K562 (cell line): ENCODE results near the gene PIGB. TPM values are rescaled to one million over a fixed set of nuclear protein-coding genes. Genes with fewer than 3 reads are reported as not detected.
A peak's percentile ranks its signal among the peaks of the same experiment; 100 is the strongest.

Experiments used
- KLF13 ChIP-seq: fragments of 450-650 bp; IDR thresholded peaks from 2 replicates; pipeline ENCODE4 v1.6.1; 2016; ENCODE audit warnings: missing genetic modification characterization, low read depth, mild to moderate bottlenecking, missing compliant biosample characterization, moderate library complexity, borderline replicate concordance
- ZSCAN29 ChIP-seq: fragments of 450-650 bp; IDR thresholded peaks from 2 replicates; pipeline ENCODE4 v1.6.1; 2017
- polyA plus RNA-seq, 8 experiments: library from polyadenylated mRNA; depleted of rRNA in 4 of 8; stranded (reverse) in 5 of 8; unstranded in 3 of 8; fragments of >200 nt; fragmentation: Nextera tagmentation in 2 of 8; fragmentation: Illumina TruSeq in 1 of 8; extraction: Ambion mirVana in 2 of 8; extraction: Trizol in 1 of 8; gene quantifications; 2 replicates each; pipeline versions ENCODE4 v1.2.1 to v1.2.3, GENCODE V29; 2011 to 2014; ENCODE audit warnings: inconsistent platforms in 1 of 8, missing spikeins in 1 of 8
- total RNA-seq, 7 experiments: library from RNA; depleted of rRNA in 6 of 7; stranded (reverse); fragments of >200 nt in 6 of 7; fragmentation: Illumina TruSeq in 2 of 7; extraction: Trizol in 2 of 7; gene quantifications; 2 replicates each; pipeline versions ENCODE4 v1.2.1 to v1.2.3, GENCODE V29; 2011 to 2021; ENCODE audit warnings: low replicate concordance in 1 of 7
- TF ChIP-seq, protein P1 (sequence below), 2 experiments: fragments of 450-650 bp; IDR thresholded peaks; 2 replicates each; pipeline ENCODE4 v1.6.1; 2016; ENCODE audit warnings: mild to moderate bottlenecking in 2 of 2, borderline replicate concordance in 1 of 2, low read depth in 1 of 2, moderate library complexity in 1 of 2
- TF ChIP-seq, protein P2 (sequence below): fragments of 200-800 bp; sonication (Bioruptor generic); IDR thresholded peaks from 2 replicates; pipeline ENCODE4 v1.6.1; 2017; ENCODE audit warnings: missing genetic modification characterization, missing compliant biosample characterization

The PIGB gene
- total and polyA plus RNA-seq, 9 of the 15 experiments (the other 6 are each of a cell fraction or from before 2014, with no cell fraction given) = 9.9 to 32.3 (median 18.2) TPM

DNA sequence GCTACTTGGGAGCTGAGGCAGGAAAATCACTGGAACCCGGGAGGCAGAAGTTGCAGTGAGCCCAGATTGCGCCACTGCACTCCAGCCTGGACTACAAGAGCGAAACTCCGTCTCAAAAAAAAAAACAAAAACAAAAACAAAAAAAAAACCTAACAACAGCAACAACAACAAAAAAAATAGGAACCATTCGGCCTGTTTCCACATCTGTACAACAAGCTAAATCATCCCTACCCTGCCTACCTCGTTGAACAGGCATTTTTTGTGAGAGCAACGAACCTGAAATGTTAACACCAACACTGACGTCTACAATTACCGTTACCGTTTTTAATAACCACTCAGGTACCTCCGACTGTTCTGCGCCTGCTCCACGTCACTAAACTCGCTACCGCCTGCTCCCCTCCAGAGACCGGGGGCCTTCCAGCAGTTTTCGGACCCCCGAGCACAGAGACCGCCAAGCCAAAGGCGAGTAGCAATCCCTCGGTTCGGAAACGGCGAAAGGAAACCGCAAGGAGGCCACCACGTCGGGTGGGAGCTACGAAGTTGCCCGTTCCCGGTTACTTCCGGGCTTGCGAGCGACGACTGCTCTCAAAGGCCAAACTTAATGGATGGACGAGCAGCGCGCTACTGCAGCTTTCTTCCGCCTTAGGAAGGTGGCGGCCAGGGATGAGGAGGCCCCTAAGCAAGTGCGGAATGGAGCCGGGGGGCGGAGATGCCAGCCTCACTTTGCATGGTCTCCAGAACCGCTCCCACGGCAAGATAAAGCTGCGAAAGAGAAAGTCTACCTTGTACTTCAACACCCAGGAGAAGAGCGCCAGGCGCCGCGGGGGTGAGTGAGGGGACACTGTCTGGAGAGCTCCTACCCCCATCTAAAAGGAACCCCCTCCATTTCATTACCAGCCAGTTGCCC, at the start of gene PIGB, which contains the start of gene PIGBOS1 (continued):
- TF ChIP-seq, protein P1, sequence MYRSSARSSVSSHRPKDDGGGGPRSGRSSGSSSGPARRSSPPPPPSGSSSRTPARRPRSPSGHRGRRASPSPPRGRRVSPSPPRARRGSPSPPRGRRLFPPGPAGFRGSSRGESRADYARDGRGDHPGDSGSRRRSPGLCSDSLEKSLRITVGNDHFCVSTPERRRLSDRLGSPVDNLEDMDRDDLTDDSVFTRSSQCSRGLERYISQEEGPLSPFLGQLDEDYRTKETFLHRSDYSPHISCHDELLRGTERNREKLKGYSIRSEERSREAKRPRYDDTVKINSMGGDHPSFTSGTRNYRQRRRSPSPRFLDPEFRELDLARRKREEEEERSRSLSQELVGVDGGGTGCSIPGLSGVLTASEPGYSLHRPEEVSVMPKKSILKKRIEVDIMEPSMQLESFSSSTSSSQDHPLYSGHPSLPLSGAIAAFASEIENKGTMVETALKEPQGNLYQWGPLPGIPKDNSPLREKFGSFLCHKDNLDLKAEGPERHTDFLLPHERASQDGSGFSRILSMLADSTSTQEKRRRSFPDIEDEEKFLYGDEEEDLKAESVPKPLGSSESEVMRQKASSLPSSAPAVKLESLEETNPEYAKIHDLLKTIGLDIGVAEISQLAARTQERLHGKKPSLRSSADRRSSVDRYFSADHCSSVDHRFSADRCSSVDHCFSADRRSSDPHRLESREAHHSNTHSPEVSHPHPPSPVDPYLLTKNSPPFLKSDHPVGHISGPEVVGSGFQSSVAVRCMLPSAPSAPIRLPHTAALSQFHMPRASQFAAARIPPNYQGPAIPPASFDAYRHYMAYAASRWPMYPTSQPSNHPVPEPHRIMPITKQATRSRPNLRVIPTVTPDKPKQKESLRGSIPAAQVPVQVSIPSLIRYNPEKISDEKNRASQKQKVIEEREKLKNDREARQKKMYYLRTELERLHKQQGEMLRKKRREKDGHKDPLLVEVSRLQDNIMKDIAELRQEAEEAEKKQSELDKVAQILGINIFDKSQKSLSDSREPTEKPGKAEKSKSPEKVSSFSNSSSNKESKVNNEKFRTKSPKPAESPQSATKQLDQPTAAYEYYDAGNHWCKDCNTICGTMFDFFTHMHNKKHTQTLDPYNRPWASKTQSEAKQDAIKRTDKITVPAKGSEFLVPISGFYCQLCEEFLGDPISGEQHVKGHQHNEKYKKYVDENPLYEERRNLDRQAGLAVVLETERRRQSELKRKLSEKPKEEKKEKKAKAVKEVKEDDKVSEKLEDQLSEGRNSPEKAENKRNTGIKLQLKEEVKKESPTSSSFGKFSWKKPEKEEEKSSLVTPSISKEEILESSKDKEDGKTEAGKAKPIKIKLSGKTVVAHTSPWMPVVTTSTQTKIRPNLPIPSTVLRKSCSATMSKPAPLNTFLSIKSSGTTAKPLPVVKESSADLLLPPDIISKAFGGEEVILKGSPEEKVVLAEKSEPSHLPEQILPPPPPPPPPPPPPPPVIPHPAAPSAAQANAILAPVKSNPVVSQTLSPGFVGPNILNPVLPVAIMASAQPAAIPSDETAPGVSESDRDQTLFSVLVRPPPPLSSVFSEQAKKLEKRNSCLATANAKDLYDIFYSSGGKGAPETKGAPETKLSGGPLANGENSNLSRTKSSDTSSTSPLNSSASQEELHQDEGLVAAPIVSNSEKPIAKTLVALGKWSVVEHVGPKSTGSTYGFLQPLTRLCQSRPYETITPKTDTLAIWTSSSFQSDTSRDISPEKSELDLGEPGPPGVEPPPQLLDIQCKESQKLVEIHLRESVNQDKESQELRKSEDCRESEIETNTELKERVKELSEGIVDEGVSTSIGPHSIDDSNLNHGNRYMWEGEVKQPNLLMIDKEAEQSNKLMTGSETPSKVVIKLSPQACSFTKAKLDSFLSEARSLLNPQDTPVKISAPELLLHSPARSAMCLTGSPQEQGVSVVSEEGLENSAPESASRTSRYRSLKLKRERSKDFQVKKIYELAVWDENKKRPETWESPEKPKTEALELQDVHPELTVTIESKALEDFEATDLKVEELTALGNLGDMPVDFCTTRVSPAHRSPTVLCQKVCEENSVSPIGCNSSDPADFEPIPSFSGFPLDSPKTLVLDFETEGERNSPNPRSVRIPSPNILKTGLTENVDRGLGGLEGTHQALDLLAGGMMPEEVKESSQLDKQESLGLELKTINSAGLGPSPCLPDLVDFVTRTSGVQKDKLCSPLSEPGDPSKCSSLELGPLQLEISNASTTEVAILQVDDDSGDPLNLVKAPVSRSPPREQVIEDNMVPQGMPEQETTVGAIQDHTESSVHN (IDR thresholded peaks at IDR 0.05; ENCODE audit: borderline replicate concordance in 1 of 2, low read depth in 1 of 2) = 0 out of 4 replicates have a peak, but pooled peaks of 1 of the 2 experiments have one; percentile 22
- TF ChIP-seq, protein P2, sequence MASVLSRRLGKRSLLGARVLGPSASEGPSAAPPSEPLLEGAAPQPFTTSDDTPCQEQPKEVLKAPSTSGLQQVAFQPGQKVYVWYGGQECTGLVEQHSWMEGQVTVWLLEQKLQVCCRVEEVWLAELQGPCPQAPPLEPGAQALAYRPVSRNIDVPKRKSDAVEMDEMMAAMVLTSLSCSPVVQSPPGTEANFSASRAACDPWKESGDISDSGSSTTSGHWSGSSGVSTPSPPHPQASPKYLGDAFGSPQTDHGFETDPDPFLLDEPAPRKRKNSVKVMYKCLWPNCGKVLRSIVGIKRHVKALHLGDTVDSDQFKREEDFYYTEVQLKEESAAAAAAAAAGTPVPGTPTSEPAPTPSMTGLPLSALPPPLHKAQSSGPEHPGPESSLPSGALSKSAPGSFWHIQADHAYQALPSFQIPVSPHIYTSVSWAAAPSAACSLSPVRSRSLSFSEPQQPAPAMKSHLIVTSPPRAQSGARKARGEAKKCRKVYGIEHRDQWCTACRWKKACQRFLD (CRISPR knock-in tag) = no peak; the same call in 1 of the 2 replicates
- TF ChIP-seq ZSCAN29 = peak; percentile 68
- peak; percentile 48; the same call in 1 of the 2 replicates for TF ChIP-seq KLF13
- TF ChIP-seq, all 486 proteins: peak for 151
